Heart right ventricle (tissue), 16 donors: ENCODE data around the gene CCDC85B. TPM values are rescaled to one million over a fixed set of nuclear protein-coding genes. Genes with fewer than 3 reads are reported as not detected.

ENCODE experiments used
- ATAC-seq, 8 donors: fragments of 200-7000 bp; cut with Tn5 transposase; one replicate each; pipeline ENCODE4 v1.9.1; 2020; ENCODE audit warnings: mild to moderate bottlenecking in 8 of 8, moderate library complexity in 8 of 8, moderate number of reproducible peaks in 1 of 8
- DNase-seq, 2 donors: peaks; one replicate each; pipeline ENCODE4 v3.0.0-alpha.2; 2020
- H3K27ac ChIP-seq, 10 donors: fragments of 200-600 bp; sonication (generic) in 2 of 10; one replicate each; pipeline versions ENCODE4 v1.5.0 to v1.8.0; 2020 to 2022; ENCODE audit warnings: mild to moderate bottlenecking in 3 of 10
- H3K27me3 ChIP-seq, 7 donors: fragments of 200-600 bp; one replicate each; pipeline ENCODE4 v1.8.0; 2021 to 2022; ENCODE audit warnings: mild to moderate bottlenecking in 2 of 7
- H3K36me3 ChIP-seq, 9 donors: fragments of 200-600 bp; sonication (generic) in 1 of 9; one replicate each; pipeline versions ENCODE4 v1.5.0 to v1.8.0; 2020 to 2022; ENCODE audit warnings: mild to moderate bottlenecking in 2 of 9
- H3K4me1 ChIP-seq, 9 donors: fragments of 200-600 bp; sonication (generic) in 1 of 9; one replicate each; pipeline versions ENCODE4 v1.5.0 to v1.8.0; 2020 to 2022; ENCODE audit warnings: mild to moderate bottlenecking in 4 of 9
- H3K4me3 ChIP-seq, 10 donors: fragments of 200-600 bp; sonication (generic) in 2 of 10; one replicate each; pipeline versions ENCODE4 v1.5.0 to v1.8.0; 2020 to 2022; ENCODE audit warnings: mild to moderate bottlenecking in 7 of 10, moderate library complexity in 2 of 10
- H3K9me3 ChIP-seq, 11 donors: fragments of 200-600 bp in 10 of 11; sonication (generic) in 2 of 11; one replicate each; pipeline versions ENCODE4 v1.5.0 to v1.8.0; 2013 to 2022; ENCODE audit warnings: mild to moderate bottlenecking in 2 of 11, control low read depth in 1 of 11, moderate library complexity in 1 of 11
- WGBS, 2 donors: extraction: QIAGEN DNeasy Blood & Tissue Kit; methylation state at CpG; one replicate each; pipeline ENCODE4 v1.1.7; 2013; ENCODE audit warnings: inconsistent platforms in 1 of 2; 5-methylcytosine and 5-hydroxymethylcytosine counted together
- intact Hi-C, 10 donors: fragments of 100-400 bp; cut with DNase I; formaldehyde crosslinking; loops; one replicate each; pipeline versions ENCODE4 v1.11.1 to v1.14.2; 2022
- polyA plus RNA-seq, 2 donors: library from polyadenylated mRNA; stranded (reverse); fragments of 200-250 nt; gene quantifications; one replicate each; pipeline ENCODE4 v1.2.3, GENCODE V29; 2013
- total RNA-seq, 10 donors: library from RNA; stranded (reverse); fragmentation: NEBNext Ultra II Directional in 3 of 10; extraction: Animal tissue kit (Norgen Biotek cat#: 25700) in 3 of 10; gene quantifications; one replicate each; pipeline versions ENCODE4 v1.2.1 to v1.2.4, GENCODE V29; 2021 to 2023
- TF ChIP-seq, protein P1 (sequence below), 9 donors: fragments of 200-600 bp; sonication (generic) in 2 of 9; IDR thresholded peaks; one replicate each; pipeline versions ENCODE4 v1.5.0 to v1.8.0; 2021 to 2022; ENCODE audit warnings: antibody characterized with exemption in 9 of 9, mild to moderate bottlenecking in 5 of 9, moderate library complexity in 1 of 9
- donor health status: Arrhythmogenic right ventricular cardiomyopathy.
- donor health status: ischemic (EF 13 %, LVEDD 7.1; RV severe dilation, severe dysfunction).
- donor health status: healthy with polysubstance abuse.
- donor health status: DM: no; HTN: yes; CAD: no.
- donor health status: DM: no; HTN: no; CAD: no.
- donor health status: ischemic (EF 25% LVEDD 6.9; RV normal size, moderate dysfunction).
- donor health status: ischemic (EF 25% LVEDD 5.7; RV mildly dilated, moderate dysfunction).
- donor health status: healthy.
- donor health status: DM: yes; HTN: yes; CAD: no.
- donor health status: Ischemic cardiomyopathy.
- donor health status: ischemic (EF 35%, LVEDD 5.7; RV mildly dilated, moderate dysfunction).
- donor health status: nonischemic (EF 11% LVEDD 7.7; RV severe dilation, severe dysfunction).
- donor health status: DM: yes; HTN: yes; CAD: no.
- donor health status: PGD.
- donor health status: ischemic (EF 29% LVEDD 5.4; RV normal size, mild dysfunction).
- donor health status: nonischemic (EF 23%, LVEDD 6.1; RV moderate dilation, normal function).

Gene CCDC85B
- total and polyA plus RNA-seq, 12 donors, result 22.1 to 69.4 (median 35.4) TPM

DNA sequence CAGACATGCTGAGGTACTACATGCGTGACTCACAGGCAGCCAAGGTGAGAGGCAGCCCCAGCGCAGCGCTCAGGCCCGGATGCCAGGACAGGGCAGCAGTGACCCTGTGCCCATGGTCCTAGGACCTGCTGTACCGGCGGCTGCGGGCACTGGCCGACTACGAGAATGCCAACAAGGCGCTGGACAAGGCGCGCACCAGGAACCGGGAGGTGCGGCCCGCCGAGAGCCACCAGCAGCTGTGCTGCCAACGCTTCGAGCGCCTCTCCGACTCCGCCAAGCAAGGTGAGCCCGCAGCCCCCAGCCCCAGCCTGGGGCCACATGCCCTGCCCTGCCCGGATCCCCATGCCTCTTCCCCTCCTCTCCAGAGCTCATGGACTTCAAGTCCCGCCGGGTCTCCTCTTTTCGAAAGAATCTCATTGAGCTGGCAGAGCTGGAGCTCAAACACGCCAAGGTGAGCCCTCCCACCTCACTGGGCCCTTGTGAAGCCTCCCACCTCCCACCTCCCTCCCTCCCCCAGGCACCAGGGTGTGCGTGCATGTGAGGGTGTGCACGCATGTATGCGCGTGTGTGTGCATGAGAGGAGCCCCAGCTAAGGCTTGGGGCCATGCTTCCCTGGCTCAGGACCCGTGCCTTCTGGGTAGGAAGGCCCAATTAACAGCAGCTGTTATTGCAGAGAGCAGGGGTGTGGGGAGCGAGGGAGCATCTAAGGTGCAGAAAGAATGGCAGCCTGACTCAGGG is 37.8 kb upstream of the CCDC85B start:
- intact Hi-C loops, result no loop called here
- ATAC-seq (no peak), DNase-seq (no peak)
- Histone ChIP-seq H3K27me3 (no peaks in the 10 kb centered on the region), H3K27ac (no peak overlapping the region), H3K9me3 (peaks cover 0 to 10% (median 3%) of the 10 kb centered on the region in 11 donors), H3K4me3 (no peak overlapping the region), H3K4me1 (peaks cover 7 to 33% (median 21%) of the 10 kb centered on the region in 9 donors), H3K36me3 (peaks cover 9 to 65% (median 35%) of the 10 kb centered on the region in 9 donors)
- TF ChIP-seq, protein P1, sequence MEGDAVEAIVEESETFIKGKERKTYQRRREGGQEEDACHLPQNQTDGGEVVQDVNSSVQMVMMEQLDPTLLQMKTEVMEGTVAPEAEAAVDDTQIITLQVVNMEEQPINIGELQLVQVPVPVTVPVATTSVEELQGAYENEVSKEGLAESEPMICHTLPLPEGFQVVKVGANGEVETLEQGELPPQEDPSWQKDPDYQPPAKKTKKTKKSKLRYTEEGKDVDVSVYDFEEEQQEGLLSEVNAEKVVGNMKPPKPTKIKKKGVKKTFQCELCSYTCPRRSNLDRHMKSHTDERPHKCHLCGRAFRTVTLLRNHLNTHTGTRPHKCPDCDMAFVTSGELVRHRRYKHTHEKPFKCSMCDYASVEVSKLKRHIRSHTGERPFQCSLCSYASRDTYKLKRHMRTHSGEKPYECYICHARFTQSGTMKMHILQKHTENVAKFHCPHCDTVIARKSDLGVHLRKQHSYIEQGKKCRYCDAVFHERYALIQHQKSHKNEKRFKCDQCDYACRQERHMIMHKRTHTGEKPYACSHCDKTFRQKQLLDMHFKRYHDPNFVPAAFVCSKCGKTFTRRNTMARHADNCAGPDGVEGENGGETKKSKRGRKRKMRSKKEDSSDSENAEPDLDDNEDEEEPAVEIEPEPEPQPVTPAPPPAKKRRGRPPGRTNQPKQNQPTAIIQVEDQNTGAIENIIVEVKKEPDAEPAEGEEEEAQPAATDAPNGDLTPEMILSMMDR (IDR thresholded peaks at IDR 0.05), result no peak
- WGBS, 2 donors, result 94 to 96% methylated on average over 33 of the region's 33 CpGs

DNA sequence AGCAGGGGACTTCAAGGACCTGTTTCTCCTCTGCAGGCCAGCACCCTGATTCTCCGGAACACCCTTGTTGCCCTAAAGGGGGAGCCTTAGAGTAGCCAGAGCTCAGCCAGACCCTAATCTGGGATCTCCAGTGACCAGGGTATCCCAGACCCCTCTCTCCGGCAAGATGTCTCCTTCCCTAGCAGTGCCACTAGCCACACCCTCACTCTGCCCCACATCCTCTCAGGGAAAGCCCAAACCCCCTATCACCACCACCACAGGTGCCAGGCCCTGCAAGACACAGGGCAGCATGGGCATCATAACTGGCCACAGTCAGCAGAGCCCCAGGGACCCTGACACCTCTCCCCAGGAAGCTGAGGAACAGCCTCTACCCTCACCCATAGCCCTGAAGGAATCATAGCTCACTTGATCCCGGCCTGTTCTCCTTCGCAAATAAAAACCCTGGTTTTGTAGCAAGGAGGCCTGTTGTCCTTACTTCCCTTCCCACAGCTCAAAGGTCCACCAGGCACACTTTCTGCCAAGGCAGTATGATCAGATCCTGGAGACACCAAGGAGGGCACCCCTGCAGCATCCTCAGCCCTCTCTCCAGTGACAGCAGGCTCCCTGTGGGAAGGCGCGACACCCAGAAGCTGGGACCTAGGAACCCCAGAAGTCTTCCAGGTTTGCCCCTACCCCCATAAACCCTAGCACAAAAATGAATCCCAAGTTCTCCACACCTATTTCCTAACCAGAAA is 37.1 kb upstream of the CCDC85B start:
- peaks cover 0 to 10% (median 3%) of the 10 kb centered on the region in 11 donors for H3K9me3 ChIP-seq
- H3K27ac ChIP-seq, result no peak overlapping the region
- DNase-seq, result no peak
- ATAC-seq, result no peak
- TF ChIP-seq, protein P1 (IDR thresholded peaks at IDR 0.05), result no peak
- H3K27me3 ChIP-seq, result no peaks in the 10 kb centered on the region
- intact Hi-C loops, result no loop called here
- H3K4me3 ChIP-seq, result no peak overlapping the region
- 92 to 93% methylated on average over 6 of the region's 6 CpGs for WGBS, 2 donors
- peaks cover 9 to 65% (median 35%) of the 10 kb centered on the region in 9 donors for H3K36me3 ChIP-seq
- peaks cover 7 to 33% (median 21%) of the 10 kb centered on the region in 9 donors for H3K4me1 ChIP-seq

DNA sequence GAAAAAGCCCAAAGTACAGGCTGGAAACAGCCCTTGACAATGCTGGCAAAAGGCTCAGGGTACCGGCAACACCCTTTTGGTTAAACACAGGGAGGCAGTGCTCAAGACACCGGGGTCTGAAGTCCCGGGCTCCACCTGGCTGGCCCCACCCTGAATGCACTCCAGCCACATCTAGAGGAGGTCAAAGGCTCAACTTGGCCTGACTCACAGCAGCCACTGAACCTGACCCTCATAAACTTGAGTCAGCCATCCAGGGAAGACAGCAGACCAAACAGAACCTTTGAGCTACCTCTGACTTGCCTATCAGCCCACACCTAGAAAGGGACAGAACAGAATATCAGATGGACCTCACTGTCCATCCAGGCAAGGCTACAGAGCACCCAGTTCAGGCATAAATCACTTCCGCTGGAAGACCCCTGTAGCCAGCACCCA is 36.3 kb upstream of the CCDC85B start:
- ATAC-seq (no peak), DNase-seq (no peak)
- H3K27ac ChIP-seq, result no peak overlapping the region
- H3K27me3 ChIP-seq, result no peaks in the 10 kb centered on the region
- H3K36me3 ChIP-seq, result peaks cover 9 to 65% (median 35%) of the 10 kb centered on the region in 9 donors
- TF ChIP-seq, protein P1 (IDR thresholded peaks at IDR 0.05), result no peak
- H3K4me3 ChIP-seq, result no peak overlapping the region
- 95% methylated on average over 4 of the region's 4 CpGs for WGBS, 2 donors
- peaks cover 10 to 39% (median 25%) of the 10 kb centered on the region in 9 donors for H3K4me1 ChIP-seq
- intact Hi-C loops, result no loop called here
- peaks cover 0 to 10% (median 3%) of the 10 kb centered on the region in 11 donors for H3K9me3 ChIP-seq
